ENCODE results near the gene ZNF385B. TPM values are rescaled to one million over a fixed set of nuclear protein-coding genes. Genes with fewer than 3 reads are reported as not detected.

ZNF385B gene
- total RNA-seq, 1 donor from 2014 or later: not detected

DNA sequence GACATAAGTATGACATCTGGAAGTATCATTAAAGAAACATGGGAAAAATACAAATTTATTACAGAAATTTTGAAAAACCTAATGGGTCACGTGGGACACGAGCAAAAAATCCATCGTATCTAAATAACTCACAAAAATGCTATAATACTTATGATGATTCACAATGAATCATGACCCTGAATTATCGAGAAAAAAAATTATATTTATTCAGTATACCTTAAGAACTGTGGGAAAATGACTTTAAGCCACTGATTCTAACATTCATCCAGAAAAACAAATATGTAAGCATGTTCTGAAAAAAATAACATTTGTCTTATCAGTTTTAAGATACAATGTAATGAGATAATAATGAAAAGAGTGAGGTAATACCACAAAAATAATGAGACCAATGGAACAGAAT, 51.8 kb downstream of the ZNF385B start:
- no peaks in the 10 kb centered on the region for H3K27me3 ChIP-seq (ENCODE audit: control insufficient read depth, insufficient read depth, low read length)
- no peak for FAIRE-seq
- H3K4me3 ChIP-seq (ENCODE audit: low read depth, low read length): no peak overlapping the region
- H3K36me3 ChIP-seq (ENCODE audit: control insufficient read depth, insufficient read depth, low read length): no peaks in the 10 kb centered on the region
- TF ChIP-seq, protein P1, sequence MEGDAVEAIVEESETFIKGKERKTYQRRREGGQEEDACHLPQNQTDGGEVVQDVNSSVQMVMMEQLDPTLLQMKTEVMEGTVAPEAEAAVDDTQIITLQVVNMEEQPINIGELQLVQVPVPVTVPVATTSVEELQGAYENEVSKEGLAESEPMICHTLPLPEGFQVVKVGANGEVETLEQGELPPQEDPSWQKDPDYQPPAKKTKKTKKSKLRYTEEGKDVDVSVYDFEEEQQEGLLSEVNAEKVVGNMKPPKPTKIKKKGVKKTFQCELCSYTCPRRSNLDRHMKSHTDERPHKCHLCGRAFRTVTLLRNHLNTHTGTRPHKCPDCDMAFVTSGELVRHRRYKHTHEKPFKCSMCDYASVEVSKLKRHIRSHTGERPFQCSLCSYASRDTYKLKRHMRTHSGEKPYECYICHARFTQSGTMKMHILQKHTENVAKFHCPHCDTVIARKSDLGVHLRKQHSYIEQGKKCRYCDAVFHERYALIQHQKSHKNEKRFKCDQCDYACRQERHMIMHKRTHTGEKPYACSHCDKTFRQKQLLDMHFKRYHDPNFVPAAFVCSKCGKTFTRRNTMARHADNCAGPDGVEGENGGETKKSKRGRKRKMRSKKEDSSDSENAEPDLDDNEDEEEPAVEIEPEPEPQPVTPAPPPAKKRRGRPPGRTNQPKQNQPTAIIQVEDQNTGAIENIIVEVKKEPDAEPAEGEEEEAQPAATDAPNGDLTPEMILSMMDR (IDR thresholded peaks at IDR 0.05; ENCODE audit: insufficient read depth, low read length, severe bottlenecking): no peak
- no peak for DNase-seq (ENCODE audit: low read depth)

DNA sequence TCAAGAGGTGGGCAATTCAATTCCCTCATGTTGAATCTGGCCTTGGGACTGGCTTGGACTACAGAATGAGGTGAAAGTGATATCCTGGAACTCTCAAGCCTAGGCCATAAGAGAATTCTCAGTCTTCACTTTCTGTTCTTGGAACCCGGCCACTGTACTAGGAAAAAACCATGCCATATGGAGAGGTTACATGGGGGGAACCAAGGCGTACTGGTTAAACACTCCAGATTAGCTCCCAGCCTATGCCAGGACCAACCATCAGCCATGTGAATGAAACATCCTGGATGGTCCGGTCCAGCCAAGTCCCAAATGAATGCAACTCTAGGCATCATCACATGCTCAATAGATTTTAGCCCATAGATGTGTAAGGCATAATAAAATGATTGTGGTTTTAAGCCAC, 56.4 kb downstream of the ZNF385B start:
- FAIRE-seq (no peak), DNase-seq (ENCODE audit: low read depth) (no peak)
- TF ChIP-seq, protein P1 (IDR thresholded peaks at IDR 0.05; ENCODE audit: insufficient read depth, low read length, severe bottlenecking): no peak
- H3K36me3 ChIP-seq (ENCODE audit: control insufficient read depth, insufficient read depth, low read length): no peaks in the 10 kb centered on the region
- no peak overlapping the region for H3K4me3 ChIP-seq (ENCODE audit: low read depth, low read length)
- no peaks in the 10 kb centered on the region for H3K27me3 ChIP-seq (ENCODE audit: control insufficient read depth, insufficient read depth, low read length)

DNA sequence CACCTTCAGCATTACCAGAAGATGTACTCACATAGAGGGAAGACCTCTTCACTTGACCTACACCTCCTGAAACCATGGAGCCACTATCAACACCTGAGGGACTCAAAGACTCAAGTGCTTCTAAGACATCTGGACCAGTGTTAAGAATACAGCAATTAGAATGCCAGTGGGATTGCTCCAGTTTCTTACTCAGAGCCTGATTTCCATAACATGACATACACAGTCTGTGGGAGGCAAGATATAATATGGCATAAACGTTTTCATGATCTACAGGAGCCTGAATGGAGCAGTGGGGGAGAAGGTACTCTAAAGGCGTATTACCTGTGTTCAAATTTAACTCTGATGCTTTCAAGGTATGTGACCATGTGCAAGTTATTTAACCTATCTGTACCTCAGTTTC, 57.2 kb downstream of the ZNF385B start:
- FAIRE-seq (no peak), DNase-seq (ENCODE audit: low read depth) (no peak)
- no peak overlapping the region for H3K4me3 ChIP-seq (ENCODE audit: low read depth, low read length)
- TF ChIP-seq, protein P1 (IDR thresholded peaks at IDR 0.05; ENCODE audit: insufficient read depth, low read length, severe bottlenecking): no peak
- no peaks in the 10 kb centered on the region for H3K36me3 ChIP-seq (ENCODE audit: control insufficient read depth, insufficient read depth, low read length)
- H3K27me3 ChIP-seq (ENCODE audit: control insufficient read depth, insufficient read depth, low read length): no peaks in the 10 kb centered on the region

DNA sequence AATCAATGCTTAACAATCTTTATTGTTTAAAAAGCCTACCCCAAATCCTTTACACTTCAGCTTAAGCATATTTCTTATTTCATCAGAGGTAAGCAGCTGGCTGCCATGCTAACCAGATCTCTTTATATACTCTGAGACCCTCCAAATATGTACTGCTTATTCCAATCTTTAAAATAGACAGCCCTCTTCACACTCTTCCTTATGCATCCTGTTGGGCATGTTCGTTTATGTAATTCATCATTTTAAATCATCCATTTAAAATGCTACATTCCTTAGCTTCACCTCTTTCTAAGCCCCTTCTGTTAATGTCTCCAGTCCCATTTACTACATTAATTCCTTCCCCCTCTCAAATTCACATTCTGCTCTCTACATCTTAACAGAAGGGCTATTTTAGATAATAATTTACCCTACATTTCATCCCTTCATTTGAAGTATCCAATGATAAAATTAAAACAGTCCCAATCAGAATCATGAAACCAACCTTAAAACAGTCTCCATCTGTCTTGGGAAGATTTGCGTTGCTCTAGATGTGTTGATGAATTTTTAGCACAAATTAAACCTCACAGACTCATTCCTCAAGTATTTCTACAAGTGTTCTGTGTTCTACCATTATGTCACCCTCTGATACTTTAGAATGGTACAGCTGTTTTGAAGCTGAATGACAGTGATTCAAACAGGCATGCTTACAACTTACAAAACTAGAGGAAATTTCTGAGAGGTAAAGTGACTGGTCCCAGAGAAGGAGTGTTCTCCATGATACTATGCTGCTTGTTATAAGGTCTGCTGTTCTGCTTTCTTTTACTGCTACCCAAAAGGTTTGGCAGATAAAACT, 59.1 kb downstream of the ZNF385B start:
- no peak overlapping the region for H3K4me3 ChIP-seq (ENCODE audit: low read depth, low read length)
- no peaks in the 10 kb centered on the region for H3K36me3 ChIP-seq (ENCODE audit: control insufficient read depth, insufficient read depth, low read length)
- TF ChIP-seq, protein P1 (IDR thresholded peaks at IDR 0.05; ENCODE audit: insufficient read depth, low read length, severe bottlenecking): no peak
- no peak for FAIRE-seq
- no peaks in the 10 kb centered on the region for H3K27me3 ChIP-seq (ENCODE audit: control insufficient read depth, insufficient read depth, low read length)
- DNase-seq (ENCODE audit: low read depth): no peak

DNA sequence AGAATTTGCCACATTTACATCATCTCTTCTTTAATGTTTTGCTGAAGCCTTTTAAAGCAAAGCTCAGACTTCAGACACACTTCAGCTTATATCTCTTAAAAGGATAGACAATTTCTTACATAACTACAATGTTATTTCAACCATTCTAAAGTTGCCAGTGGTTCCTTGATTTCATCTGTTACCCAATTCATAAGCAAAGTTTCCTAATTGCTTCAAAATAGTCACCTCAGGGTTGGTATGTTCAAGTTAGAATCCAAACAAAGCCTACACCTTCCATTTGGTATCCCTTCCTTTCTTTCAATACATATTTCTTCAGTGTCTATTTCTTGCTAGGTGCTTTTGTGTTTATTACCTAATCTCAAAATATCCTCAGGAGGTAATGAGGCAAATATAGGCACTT, 60.6 kb downstream of the ZNF385B start:
- FAIRE-seq (no peak), DNase-seq (ENCODE audit: low read depth) (no peak)
- TF ChIP-seq, protein P1 (IDR thresholded peaks at IDR 0.05; ENCODE audit: insufficient read depth, low read length, severe bottlenecking): no peak
- Histone ChIP-seq H3K4me3 (ENCODE audit: low read depth, low read length) (no peak overlapping the region), H3K27me3 (ENCODE audit: control insufficient read depth, insufficient read depth, low read length) (no peaks in the 10 kb centered on the region), H3K36me3 (ENCODE audit: control insufficient read depth, insufficient read depth, low read length) (no peaks in the 10 kb centered on the region)

All from bronchial epithelial cell (primary cell).